ENCODE measurements around the gene TEKT3.

TEKT3 gene

DNA sequence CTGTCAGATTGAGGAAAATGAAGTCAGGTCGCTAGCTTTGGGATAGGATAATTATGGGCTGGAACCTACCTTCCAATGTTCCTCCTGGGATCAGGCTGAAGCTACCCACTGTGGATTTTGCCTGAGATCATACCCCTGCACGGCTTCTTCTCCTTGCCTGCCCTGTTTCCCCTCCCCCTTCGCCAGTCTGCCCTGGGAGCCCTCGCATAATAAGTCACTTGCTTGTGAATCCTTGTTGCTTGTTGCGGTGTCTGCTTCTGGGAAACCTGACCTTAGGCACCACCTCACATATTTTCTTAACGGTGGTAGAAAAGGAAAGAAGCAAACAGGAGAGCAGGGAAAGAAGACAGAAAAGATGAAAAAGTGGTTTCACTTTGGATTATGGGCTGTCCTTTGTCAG is 63.0 kb downstream of the TEKT3 start:
- no peak for TF ChIP-seq ZFX (IDR thresholded peaks at IDR 0.05; ENCODE audit: borderline replicate concordance)
- TF ChIP-seq, protein P1, sequence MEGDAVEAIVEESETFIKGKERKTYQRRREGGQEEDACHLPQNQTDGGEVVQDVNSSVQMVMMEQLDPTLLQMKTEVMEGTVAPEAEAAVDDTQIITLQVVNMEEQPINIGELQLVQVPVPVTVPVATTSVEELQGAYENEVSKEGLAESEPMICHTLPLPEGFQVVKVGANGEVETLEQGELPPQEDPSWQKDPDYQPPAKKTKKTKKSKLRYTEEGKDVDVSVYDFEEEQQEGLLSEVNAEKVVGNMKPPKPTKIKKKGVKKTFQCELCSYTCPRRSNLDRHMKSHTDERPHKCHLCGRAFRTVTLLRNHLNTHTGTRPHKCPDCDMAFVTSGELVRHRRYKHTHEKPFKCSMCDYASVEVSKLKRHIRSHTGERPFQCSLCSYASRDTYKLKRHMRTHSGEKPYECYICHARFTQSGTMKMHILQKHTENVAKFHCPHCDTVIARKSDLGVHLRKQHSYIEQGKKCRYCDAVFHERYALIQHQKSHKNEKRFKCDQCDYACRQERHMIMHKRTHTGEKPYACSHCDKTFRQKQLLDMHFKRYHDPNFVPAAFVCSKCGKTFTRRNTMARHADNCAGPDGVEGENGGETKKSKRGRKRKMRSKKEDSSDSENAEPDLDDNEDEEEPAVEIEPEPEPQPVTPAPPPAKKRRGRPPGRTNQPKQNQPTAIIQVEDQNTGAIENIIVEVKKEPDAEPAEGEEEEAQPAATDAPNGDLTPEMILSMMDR (IDR thresholded peaks at IDR 0.05): no peak
- H3K27ac ChIP-seq: no peak overlapping the region

DNA sequence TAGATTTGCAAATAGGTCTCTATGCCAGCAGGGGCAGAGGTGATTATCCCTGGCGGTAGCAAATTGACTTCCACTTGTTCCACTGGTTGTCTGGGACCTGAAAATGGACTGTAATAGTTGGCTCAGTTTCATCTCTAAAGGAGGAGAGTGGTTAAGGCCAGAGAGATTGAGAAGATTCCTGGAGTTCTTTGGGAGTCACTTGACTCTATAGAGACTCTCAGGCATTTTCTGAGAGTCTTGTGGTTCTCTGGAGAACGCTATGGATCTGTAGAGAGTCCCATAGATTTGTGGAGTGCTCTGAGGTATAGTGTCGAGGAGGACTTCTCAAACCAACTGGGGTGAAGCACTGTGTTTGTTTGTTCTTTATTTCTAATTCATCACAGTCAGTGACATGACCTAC is 67.4 kb downstream of the TEKT3 start:
- H3K27ac ChIP-seq: no peak overlapping the region
- TF ChIP-seq, protein P1 (IDR thresholded peaks at IDR 0.05): no peak
- no peak for TF ChIP-seq ZFX (IDR thresholded peaks at IDR 0.05; ENCODE audit: borderline replicate concordance)

- H3K27ac ChIP-seq: no peak overlapping the region
- TF ChIP-seq, protein P1 (IDR thresholded peaks at IDR 0.05): no peak
- no peak for TF ChIP-seq ZFX (IDR thresholded peaks at IDR 0.05; ENCODE audit: borderline replicate concordance)
Observed at GRCh38 chr17:15273141-15273793, 68.1 kb downstream of the TEKT3 start.

GRCh38 chr17:15271741-15272140 is 69.7 kb downstream of the TEKT3 start:
- TF ChIP-seq, protein P1 (IDR thresholded peaks at IDR 0.05): no peak
- TF ChIP-seq ZFX (IDR thresholded peaks at IDR 0.05; ENCODE audit: borderline replicate concordance): no peak
- H3K27ac ChIP-seq: no peak overlapping the region

GRCh38 chr17:15270628-15271381 is 70.6 kb downstream of the TEKT3 start:
- no peak overlapping the region for H3K27ac ChIP-seq
- no peak for TF ChIP-seq ZFX (IDR thresholded peaks at IDR 0.05; ENCODE audit: borderline replicate concordance)
- TF ChIP-seq, protein P1 (IDR thresholded peaks at IDR 0.05): no peak

DNA sequence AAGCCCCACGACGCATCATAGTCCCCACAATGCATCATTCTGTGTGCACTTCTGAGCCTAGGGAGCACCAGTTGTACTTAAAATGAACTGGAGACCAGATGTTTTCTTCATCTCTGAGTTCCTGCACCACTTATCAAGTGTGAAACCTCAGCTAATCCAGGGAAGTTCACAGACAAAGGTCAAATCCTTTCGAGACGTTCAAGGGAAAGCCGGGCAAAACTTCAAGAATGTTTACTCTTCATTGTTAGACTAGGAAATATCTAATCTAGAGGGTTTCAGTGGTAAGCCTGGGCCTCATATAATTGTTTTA is 71.7 kb downstream of the TEKT3 start:
- TF ChIP-seq ZFX (IDR thresholded peaks at IDR 0.05; ENCODE audit: borderline replicate concordance): no peak
- TF ChIP-seq, protein P1 (IDR thresholded peaks at IDR 0.05): no peak
- no peak overlapping the region for H3K27ac ChIP-seq

DNA sequence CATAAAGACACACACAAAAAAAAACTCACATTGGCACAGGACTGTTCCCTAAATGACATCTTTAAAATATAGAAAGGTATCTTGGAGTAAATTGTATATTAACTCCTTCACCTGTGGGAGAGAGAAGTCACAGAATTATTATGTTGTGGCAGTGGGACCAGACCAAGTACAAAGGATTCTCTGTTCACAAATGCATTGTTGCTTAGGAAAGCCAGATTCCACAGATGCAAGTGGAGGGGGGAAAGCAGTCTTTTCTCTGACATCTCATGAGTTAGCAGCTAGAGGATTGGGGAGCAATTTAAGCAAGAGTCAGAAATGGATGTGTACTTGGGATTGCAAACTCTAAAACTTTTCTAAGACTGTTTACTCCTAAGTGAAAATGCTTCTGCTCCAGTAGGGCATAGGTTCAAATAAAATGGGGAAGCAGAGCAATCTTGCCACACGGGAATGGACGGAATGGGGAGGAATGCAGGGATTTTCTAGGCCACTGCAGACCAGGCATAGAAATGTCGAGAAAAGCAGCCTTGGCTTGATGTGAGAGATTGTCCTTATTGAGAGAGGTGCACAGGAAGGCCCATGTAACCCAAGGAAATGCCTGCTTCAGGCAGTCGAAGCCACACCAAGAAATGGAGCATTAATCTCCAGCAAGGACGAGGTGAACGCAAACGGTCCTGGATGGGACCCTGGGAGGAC is 72.2 kb downstream of the TEKT3 start:
- TF ChIP-seq, protein P1 (IDR thresholded peaks at IDR 0.05): no peak
- no peak for TF ChIP-seq ZFX (IDR thresholded peaks at IDR 0.05; ENCODE audit: borderline replicate concordance)

More for the DNA sequence above, 72.2 kb downstream of the TEKT3 start:
- no peak overlapping the region for H3K27ac ChIP-seq
